GM18517 (cell line): ENCODE measurements around the gene SYT15B.
"Not testable (repeated sequence)": the region's sequence is repeated elsewhere in the genome, so short reads cannot be mapped to it uniquely, and the experiment has no call there.

ENCODE experiments used
- ATAC-seq: cut with Tn5 transposase; IDR thresholded peaks from one replicate; pipeline ENCODE4 v1.9.1; 2021; ENCODE audit warnings: mild to moderate bottlenecking, moderate library complexity; ENCODE audit not compliant: unreplicated experiment

SYT15B gene

GRCh38 chr10:47730911-47731310 is 32.5 kb downstream of the SYT15B start:
- not testable (repeated sequence) for ATAC-seq

- not testable (repeated sequence) for ATAC-seq
Measured at GRCh38 chr10:47725740-47726139, 37.7 kb downstream of the SYT15B start.

GRCh38 chr10:47725047-47725446 is 38.3 kb downstream of the SYT15B start:
- not testable (repeated sequence) for ATAC-seq

- ATAC-seq: not testable (repeated sequence)
Measured at GRCh38 chr10:47724119-47724518, 39.3 kb downstream of the SYT15B start.

- not testable (repeated sequence) for ATAC-seq
Measured at GRCh38 chr10:47723362-47723761, 40.0 kb downstream of the SYT15B start.

GRCh38 chr10:47717011-47717769 is 46.2 kb downstream of the SYT15B start:
- ATAC-seq: not testable (repeated sequence)
